ENCODE data around the gene ZC3H7A.

- TF ChIP-seq GATA2 (IDR thresholded peaks at IDR 0.05; ENCODE audit: low read depth, low read length) (no peak), GATA3 (IDR thresholded peaks at IDR 0.05; ENCODE audit: low read depth, low read length) (no peak)
Measured at GRCh38 chr16:11799017-11799381, 1.9 kb upstream of the ZC3H7A start.

Measured in SH-SY5Y (cell line).